ENCODE results near the gene RHOBTB1. TPM values are rescaled to one million over a fixed set of nuclear protein-coding genes. Genes with fewer than 3 reads are reported as not detected.

The RHOBTB1 gene
- total RNA-seq, 4 donors from 2014 or later: 2.8 to 37.9 (median 3.7) TPM

DNA sequence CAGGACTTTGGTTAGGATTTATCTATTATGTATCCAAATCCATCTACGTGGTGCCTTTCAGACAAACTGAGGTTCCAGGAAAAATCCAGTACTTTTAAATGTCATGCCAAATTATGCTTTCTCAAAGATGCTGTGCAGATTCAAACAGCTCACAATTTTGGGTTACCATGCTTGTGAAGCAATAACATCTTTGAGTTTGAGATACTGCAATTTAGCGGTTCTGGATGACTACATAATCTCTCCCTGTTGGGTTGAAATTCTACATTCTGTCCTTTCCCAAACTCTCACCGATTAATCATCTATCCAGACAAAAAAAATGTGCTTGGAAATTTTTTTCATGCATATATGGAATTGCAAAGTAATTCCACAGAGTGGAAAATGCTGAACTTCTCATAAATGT is 3.5 kb downstream of the RHOBTB1 start:
- Histone ChIP-seq H3K4me1 (peaks cover 23% of the 10 kb centered on the region), H3K4me3 (no peak overlapping the region), H3K9me3 (no peaks in the 10 kb centered on the region), H3K27ac (no peak overlapping the region), H3K36me3 (no peaks in the 10 kb centered on the region), H3K27me3 (no peaks in the 10 kb centered on the region)
- 75% methylated on average over 3 of the region's 3 CpGs for WGBS
- no peak for DNase-seq (ENCODE audit: low spot score in 2 of 2)
- TF ChIP-seq, protein P1, sequence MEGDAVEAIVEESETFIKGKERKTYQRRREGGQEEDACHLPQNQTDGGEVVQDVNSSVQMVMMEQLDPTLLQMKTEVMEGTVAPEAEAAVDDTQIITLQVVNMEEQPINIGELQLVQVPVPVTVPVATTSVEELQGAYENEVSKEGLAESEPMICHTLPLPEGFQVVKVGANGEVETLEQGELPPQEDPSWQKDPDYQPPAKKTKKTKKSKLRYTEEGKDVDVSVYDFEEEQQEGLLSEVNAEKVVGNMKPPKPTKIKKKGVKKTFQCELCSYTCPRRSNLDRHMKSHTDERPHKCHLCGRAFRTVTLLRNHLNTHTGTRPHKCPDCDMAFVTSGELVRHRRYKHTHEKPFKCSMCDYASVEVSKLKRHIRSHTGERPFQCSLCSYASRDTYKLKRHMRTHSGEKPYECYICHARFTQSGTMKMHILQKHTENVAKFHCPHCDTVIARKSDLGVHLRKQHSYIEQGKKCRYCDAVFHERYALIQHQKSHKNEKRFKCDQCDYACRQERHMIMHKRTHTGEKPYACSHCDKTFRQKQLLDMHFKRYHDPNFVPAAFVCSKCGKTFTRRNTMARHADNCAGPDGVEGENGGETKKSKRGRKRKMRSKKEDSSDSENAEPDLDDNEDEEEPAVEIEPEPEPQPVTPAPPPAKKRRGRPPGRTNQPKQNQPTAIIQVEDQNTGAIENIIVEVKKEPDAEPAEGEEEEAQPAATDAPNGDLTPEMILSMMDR (IDR thresholded peaks at IDR 0.05): no peak
- TF ChIP-seq POLR2A (IDR thresholded peaks at IDR 0.05) (no peak), POLR2AphosphoS5 (IDR thresholded peaks at IDR 0.05) (no peak), EP300 (IDR thresholded peaks at IDR 0.05) (no peak)

- TF ChIP-seq, protein P1 (IDR thresholded peaks at IDR 0.05): no peak
- Histone ChIP-seq H3K27me3 (no peaks in the 10 kb centered on the region), H3K9me3 (no peaks in the 10 kb centered on the region), H3K4me3 (no peak overlapping the region), H3K36me3 (no peaks in the 10 kb centered on the region), H3K4me1 (peaks cover 10% of the 10 kb centered on the region), H3K27ac (no peak overlapping the region)
- 71% methylated on average over 5 of the region's 5 CpGs for WGBS
- DNase-seq (ENCODE audit: low spot score in 2 of 2): no peak
Observed at GRCh38 chr10:60937784-60938654, 6.0 kb downstream of the RHOBTB1 start.

- Histone ChIP-seq H3K27ac (no peak overlapping the region), H3K9me3 (no peaks in the 10 kb centered on the region), H3K4me1 (peaks cover 2% of the 10 kb centered on the region), H3K36me3 (no peaks in the 10 kb centered on the region), H3K27me3 (no peaks in the 10 kb centered on the region), H3K4me3 (no peak overlapping the region)
- TF ChIP-seq POLR2AphosphoS5 (IDR thresholded peaks at IDR 0.05): no peak
- no peak for TF ChIP-seq EP300 (IDR thresholded peaks at IDR 0.05)
- TF ChIP-seq POLR2A (IDR thresholded peaks at IDR 0.05): no peak
- TF ChIP-seq, protein P1 (IDR thresholded peaks at IDR 0.05): no peak
- 79% methylated on average over 4 of the region's 4 CpGs for WGBS
- no peak for DNase-seq (ENCODE audit: low spot score in 2 of 2)
Observed at GRCh38 chr10:60937022-60937421, 7.0 kb downstream of the RHOBTB1 start.

- WGBS: 78% methylated on average over 6 of the region's 6 CpGs
- TF ChIP-seq POLR2A (IDR thresholded peaks at IDR 0.05) (no peak), POLR2AphosphoS5 (IDR thresholded peaks at IDR 0.05) (no peak), EP300 (IDR thresholded peaks at IDR 0.05) (no peak)
- TF ChIP-seq, protein P1 (IDR thresholded peaks at IDR 0.05): no peak
- H3K36me3 ChIP-seq: no peaks in the 10 kb centered on the region
- no peaks in the 10 kb centered on the region for H3K9me3 ChIP-seq
- H3K27ac ChIP-seq: no peak overlapping the region
- no peak for DNase-seq (ENCODE audit: low spot score in 2 of 2)
- H3K4me1 ChIP-seq: peaks cover 2% of the 10 kb centered on the region
- no peak overlapping the region for H3K4me3 ChIP-seq
- no peaks in the 10 kb centered on the region for H3K27me3 ChIP-seq
Observed at GRCh38 chr10:60934215-60935175, 9.5 kb downstream of the RHOBTB1 start.

- no peaks in the 10 kb centered on the region for H3K9me3 ChIP-seq
- no peak overlapping the region for H3K27ac ChIP-seq
- WGBS: 89% methylated on average over 4 of the region's 4 CpGs
Observed at GRCh38 chr10:60932756-60933155, 11.2 kb downstream of the RHOBTB1 start.

More at GRCh38 chr10:60932756-60933155, 11.2 kb downstream of the RHOBTB1 start:
- Histone ChIP-seq H3K4me3 (no peak overlapping the region), H3K36me3 (no peaks in the 10 kb centered on the region), H3K4me1 (no peaks in the 10 kb centered on the region), H3K27me3 (no peaks in the 10 kb centered on the region)
- TF ChIP-seq POLR2A (IDR thresholded peaks at IDR 0.05) (no peak), POLR2AphosphoS5 (IDR thresholded peaks at IDR 0.05) (no peak), EP300 (IDR thresholded peaks at IDR 0.05) (no peak)
- TF ChIP-seq, protein P1 (IDR thresholded peaks at IDR 0.05): no peak
- DNase-seq (ENCODE audit: low spot score in 2 of 2): no peak

All from suprapubic skin (tissue), 4 donors.